Fibroblast of lung (primary cell): ENCODE data around the gene PCDH9. TPM values are rescaled to one million over a fixed set of nuclear protein-coding genes. Genes with fewer than 3 reads are reported as not detected.
"Not testable (repeated sequence)": the region's sequence is repeated elsewhere in the genome, so short reads cannot be mapped to it uniquely, and the experiment has no call there.

Experiments used
- DNase-seq, 2 donors: peaks; one replicate each; pipeline versions ENCODE4 v3.0.0 to v3.0.0-alpha.2; 2010; ENCODE audit warnings: low read depth in 2 of 2
- H2AFZ ChIP-seq: 2 replicates; pipeline ENCODE4 v1.5.1; 2012; ENCODE audit warnings: low read length, control low read depth, inconsistent platforms
- H3K27ac ChIP-seq: 2 replicates; pipeline ENCODE4 v1.5.1; 2011; ENCODE audit warnings: low read length, control low read depth; ENCODE audit not compliant: insufficient read depth
- H3K27me3 ChIP-seq: 2 replicates; pipeline ENCODE4 v1.5.1; 2011; ENCODE audit warnings: mild to moderate bottlenecking, low read length; ENCODE audit not compliant: control insufficient read depth, insufficient read depth
- H3K36me3 ChIP-seq: 2 replicates; pipeline ENCODE4 v1.5.1; 2011; ENCODE audit warnings: low read length; ENCODE audit not compliant: control insufficient read depth, insufficient read depth
- H3K4me1 ChIP-seq: 2 replicates; pipeline ENCODE4 v1.5.1; 2011; ENCODE audit warnings: low read length; ENCODE audit not compliant: control insufficient read depth, insufficient read depth; ENCODE audit errors: extremely low read depth
- H3K4me2 ChIP-seq: 2 replicates; pipeline ENCODE4 v1.5.1; 2011; ENCODE audit warnings: low read length, control low read depth; ENCODE audit not compliant: insufficient read depth; ENCODE audit errors: extremely low read depth
- H3K4me3 ChIP-seq, 4 experiments: fragments of 200-600 bp in 1 of 4; sonication (generic) in 1 of 4; replicated peaks in 1 of 4; 2 replicates each; pipeline ENCODE4 v1.5.1; 2011 to 2016; ENCODE audit warnings: low read length in 4 of 4, low read depth in 3 of 4, mild to moderate bottlenecking in 3 of 4, control low read depth in 2 of 4, inconsistent platforms in 1 of 4, mixed read lengths in 1 of 4; ENCODE audit not compliant: insufficient read depth in 1 of 4; ENCODE audit errors: control extremely low read depth in 1 of 4
- H3K79me2 ChIP-seq: 2 replicates; pipeline ENCODE4 v1.5.1; 2012; ENCODE audit warnings: mild to moderate bottlenecking, low read length, inconsistent platforms; ENCODE audit not compliant: control insufficient read depth, insufficient read depth
- H3K9ac ChIP-seq: 2 replicates; pipeline ENCODE4 v1.5.1; 2011; ENCODE audit warnings: mild to moderate bottlenecking, low read length, control low read depth; ENCODE audit not compliant: insufficient read depth
- H3K9me3 ChIP-seq: 2 replicates; pipeline ENCODE4 v1.5.1; 2012; ENCODE audit warnings: low read depth, low read length; ENCODE audit not compliant: control insufficient read depth, insufficient read depth
- H4K20me1 ChIP-seq: 2 replicates; pipeline ENCODE4 v1.5.1; 2011; ENCODE audit warnings: low read length; ENCODE audit not compliant: control insufficient read depth, insufficient read depth; ENCODE audit errors: extremely low read depth
- CTCF ChIP-seq, 2 donors: IDR thresholded peaks in 1 of 2; conservative IDR thresholded peaks in 1 of 2; 1 replicate in 1 of 2; 2 replicates in 1 of 2; pipeline ENCODE4 v1.5.1; 2011 to 2012; ENCODE audit warnings: low read length in 2 of 2, control low read depth in 1 of 2, inconsistent platforms in 1 of 2, low read depth in 1 of 2, mild to moderate bottlenecking in 1 of 2
- EZH2 ChIP-seq: IDR thresholded peaks from 2 replicates; pipeline ENCODE4 v1.5.1; 2012; ENCODE audit warnings: low read length, control low read depth, mild to moderate bottlenecking; ENCODE audit errors: missing control alignments
- polyA plus RNA-seq, 2 donors: library from polyadenylated mRNA; depleted of rRNA in 1 of 2; stranded (reverse) in 1 of 2; unstranded in 1 of 2; fragments of >200 nt; gene quantifications; 2 replicates each; pipeline ENCODE4 v1.2.1, GENCODE V29; 2011 to 2012; ENCODE audit warnings: missing spikeins in 1 of 2
- total RNA-seq: library from RNA; depleted of rRNA; stranded (reverse); fragments of >200 nt; gene quantifications from 2 replicates; pipeline ENCODE4 v1.2.1, GENCODE V29; 2014

PCDH9 gene
- total and polyA plus RNA-seq, 2 donors (not counting 1 experiment from before 2014, with no cell fraction given), result 0.50 to 0.67 TPM

GRCh38 chr13:66262330-66262729 is 967.8 kb downstream of the PCDH9 start:
- H3K9ac ChIP-seq, result no peak overlapping the region
- TF ChIP-seq EZH2, result no peak
- no peak for TF ChIP-seq CTCF (conservative IDR thresholded peaks at IDR 0.05 in 1 of 2, IDR thresholded peaks at IDR 0.05 in 1 of 2; ENCODE audit: low read depth in 1 of 2, low read length in 2 of 2)
- DNase-seq, result no peak
- H3K36me3 ChIP-seq, result no peaks in the 10 kb centered on the region
- H3K79me2 ChIP-seq, result no peaks in the 10 kb centered on the region
- no peak overlapping the region for H3K4me2 ChIP-seq
- no peaks in the 10 kb centered on the region for H3K27me3 ChIP-seq
- H3K27ac ChIP-seq, result no peak overlapping the region
- H2AFZ ChIP-seq, result no peak overlapping the region
- H4K20me1 ChIP-seq, result no peaks in the 10 kb centered on the region
- no peaks in the 10 kb centered on the region for H3K9me3 ChIP-seq
- no peak overlapping the region for H3K4me3 ChIP-seq
- H3K4me1 ChIP-seq, result no peaks in the 10 kb centered on the region

GRCh38 chr13:66259426-66259825 is 970.7 kb downstream of the PCDH9 start:
- H3K4me3 ChIP-seq, DNase-seq, H3K4me2 ChIP-seq, H3K27ac ChIP-seq, H3K9me3 ChIP-seq, H4K20me1 ChIP-seq, H3K4me1 ChIP-seq, H3K79me2 ChIP-seq, H2AFZ ChIP-seq, H3K36me3 ChIP-seq, H3K9ac ChIP-seq, H3K27me3 ChIP-seq: not testable (repeated sequence)
